Ascending aorta (tissue), 2 donors: Measurements from ENCODE around the gene TECPR1. TPM values are rescaled to one million over a fixed set of nuclear protein-coding genes. Genes with fewer than 3 reads are reported as not detected.
A peak's percentile ranks its signal among the peaks of the same experiment; 100 is the strongest.

Experiments used
- DNase-seq, 2 donors: peaks; one replicate each; pipeline ENCODE4 v3.0.0-alpha.2; 2019; ENCODE audit warnings: low spot score in 2 of 2
- H3K27ac ChIP-seq, 2 donors: fragments of 200-600 bp; sonication (generic); one replicate each; pipeline ENCODE4 v1.5.1; 2016 to 2017; ENCODE audit warnings: mild to moderate bottlenecking in 1 of 2
- H3K27me3 ChIP-seq: fragments of 200-600 bp; sonication (generic); one replicate; pipeline ENCODE4 v1.5.1; 2017
- H3K36me3 ChIP-seq, 2 donors: fragments of 200-600 bp; sonication (generic); one replicate each; pipeline ENCODE4 v1.5.1; 2016
- H3K4me1 ChIP-seq, 2 donors: fragments of 200-600 bp; sonication (generic); one replicate each; pipeline ENCODE4 v1.5.1; 2016 to 2017; ENCODE audit warnings: mild to moderate bottlenecking in 1 of 2
- H3K4me3 ChIP-seq, 2 donors: fragments of 200-600 bp; sonication (generic); one replicate each; pipeline ENCODE4 v1.5.1; 2016 to 2017; ENCODE audit warnings: mild to moderate bottlenecking in 1 of 2
- H3K9me3 ChIP-seq, 2 donors: fragments of 200-600 bp; sonication (generic); one replicate each; pipeline ENCODE4 v1.5.1; 2016
- CTCF ChIP-seq, 3 experiments: fragments of 200-600 bp in 2 of 3; fragments of 450-650 bp in 1 of 3; sonication (generic) in 2 of 3; IDR thresholded peaks; one replicate each; pipeline ENCODE4 v1.5.1; 2016 to 2019; ENCODE audit warnings: antibody characterized with exemption in 3 of 3, mild to moderate bottlenecking in 1 of 3, moderate library complexity in 1 of 3
- intact Hi-C: fragments of 100-400 bp; cut with DNase I; formaldehyde crosslinking; loops from one replicate; pipeline ENCODE4 v1.15.1; 2023
- total RNA-seq: library from RNA; depleted of rRNA; stranded (reverse); fragments of >200 nt; gene quantifications from one replicate; pipeline ENCODE4 v1.1.0, GENCODE V29; 2016

Gene TECPR1
- total RNA-seq, 1 donor from 2014 or later, result 28.1 TPM

- Histone ChIP-seq H3K9me3 (peaks cover 0 to 7% of the 10 kb centered on the region in 2 donors), H3K4me3 (no peak overlapping the region), H3K27ac (no peak overlapping the region), H3K36me3 (peaks cover 43 to 61% of the 10 kb centered on the region in 2 donors), H3K27me3 (no peaks in the 10 kb centered on the region), H3K4me1 (no peaks in the 10 kb centered on the region)
- TF ChIP-seq CTCF (IDR thresholded peaks at IDR 0.05), result peak in 1 of 3 experiments; percentile 31
- DNase-seq, result no peak
- intact Hi-C loops, result no loop called here
Measured at GRCh38 chr7:98294798-98295382, 42.9 kb upstream of the TECPR1 start.

DNA sequence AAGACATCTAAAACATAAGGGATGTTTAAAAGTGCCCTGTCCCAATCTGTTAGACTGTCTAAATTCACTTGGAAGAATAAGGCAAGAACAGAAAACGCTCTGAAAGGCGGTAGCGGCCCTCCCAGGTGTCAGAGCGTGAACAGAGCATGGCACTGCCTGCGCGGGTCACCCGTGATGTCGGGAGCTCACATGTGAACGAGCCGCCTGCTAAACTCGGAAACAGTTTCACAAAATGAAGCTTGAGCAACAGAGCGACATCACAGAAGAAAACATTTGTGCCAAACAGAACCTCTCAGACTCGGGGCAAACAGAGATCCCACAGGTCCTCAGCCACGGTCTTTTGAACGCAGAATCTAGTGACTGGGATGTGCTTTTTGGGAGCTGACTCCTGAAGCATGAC, 42.3 kb upstream of the TECPR1 start:
- Histone ChIP-seq H3K4me3 (no peak overlapping the region), H3K9me3 (peaks cover 0 to 7% of the 10 kb centered on the region in 2 donors), H3K4me1 (peaks cover 0 to 2% of the 10 kb centered on the region in 2 donors), H3K27me3 (no peaks in the 10 kb centered on the region), H3K27ac (no peak overlapping the region), H3K36me3 (peaks cover 45 to 66% of the 10 kb centered on the region in 2 donors)
- no peak for TF ChIP-seq CTCF (IDR thresholded peaks at IDR 0.05)
- intact Hi-C loops, result no loop called here
- DNase-seq, result no peak

- H3K36me3 ChIP-seq, result peaks cover 46 to 72% of the 10 kb centered on the region in 2 donors
Measured at GRCh38 chr7:98293746-98294145, 41.7 kb upstream of the TECPR1 start.

DNA sequence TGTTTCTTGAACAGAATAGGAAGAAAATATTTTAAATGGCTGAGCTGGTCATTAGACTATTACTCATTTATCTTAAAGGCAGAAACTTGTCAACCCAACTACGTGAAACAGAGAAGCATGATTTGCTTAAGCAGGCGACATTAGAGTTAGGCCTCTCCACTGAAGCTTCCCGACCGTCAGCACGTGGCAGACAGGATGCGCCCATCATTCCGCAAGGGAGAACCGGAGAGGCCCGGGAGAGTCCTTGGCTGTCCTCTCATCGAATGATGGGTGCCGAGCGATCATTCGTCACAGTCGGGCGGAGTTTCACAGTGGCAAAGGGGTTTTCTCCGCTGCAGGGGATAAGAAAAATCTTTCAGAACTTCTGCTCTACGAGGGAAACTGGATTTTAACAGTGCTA, 41.2 kb upstream of the TECPR1 start:
- Histone ChIP-seq H3K36me3 (peaks cover 46 to 76% of the 10 kb centered on the region in 2 donors), H3K9me3 (peaks cover 0 to 7% of the 10 kb centered on the region in 2 donors), H3K4me3 (no peak overlapping the region), H3K4me1 (peaks cover 1 to 4% of the 10 kb centered on the region in 2 donors), H3K27me3 (no peaks in the 10 kb centered on the region), H3K27ac (no peak overlapping the region)
- TF ChIP-seq CTCF (IDR thresholded peaks at IDR 0.05), result no peak
- DNase-seq, result no peak
- intact Hi-C loops, result no loop called here

More at GRCh38 chr7:98293746-98294145, 41.7 kb upstream of the TECPR1 start:
- peaks cover 0 to 4% of the 10 kb centered on the region in 2 donors for H3K4me1 ChIP-seq
- intact Hi-C loops, result no loop called here
- H3K9me3 ChIP-seq, result peaks cover 0 to 7% of the 10 kb centered on the region in 2 donors
- no peak overlapping the region for H3K4me3 ChIP-seq
- H3K27me3 ChIP-seq, result no peaks in the 10 kb centered on the region
- H3K27ac ChIP-seq, result no peak overlapping the region
- no peak for DNase-seq
- TF ChIP-seq CTCF (IDR thresholded peaks at IDR 0.05), result no peak

DNA sequence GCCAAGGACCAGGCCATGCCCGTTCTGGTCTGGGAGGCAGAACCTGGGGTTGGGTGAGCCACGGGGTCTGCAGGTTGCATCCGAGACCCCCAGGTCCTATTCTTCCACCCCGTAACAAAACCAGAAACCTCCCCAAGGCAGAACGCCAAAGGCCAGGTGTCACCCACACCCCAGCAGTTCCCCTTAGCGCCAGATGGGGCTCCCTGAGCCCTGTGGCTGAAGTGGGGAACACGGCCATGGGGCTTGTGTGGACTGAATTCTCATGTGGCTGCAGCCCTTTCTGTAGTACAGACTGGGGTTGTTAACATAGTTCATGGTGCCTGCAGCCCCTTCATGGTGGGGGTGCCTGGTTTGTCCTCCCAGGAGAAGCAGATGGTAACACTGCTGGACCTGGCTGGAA, 39.7 kb upstream of the TECPR1 start:
- H3K27ac ChIP-seq, result no peak overlapping the region
- no peak for TF ChIP-seq CTCF (IDR thresholded peaks at IDR 0.05)
- peaks cover 0 to 4% of the 10 kb centered on the region in 2 donors for H3K9me3 ChIP-seq
- intact Hi-C loops, result no loop called here
- H3K36me3 ChIP-seq, result peaks cover 52 to 82% of the 10 kb centered on the region in 2 donors
- no peak overlapping the region for H3K4me3 ChIP-seq
- DNase-seq, result no peak
- no peaks in the 10 kb centered on the region for H3K27me3 ChIP-seq
- peaks cover 6 to 19% of the 10 kb centered on the region in 2 donors for H3K4me1 ChIP-seq
